NCI-H1694 treated with DMSO at 0.1 percent for 48 hours (cell line): ENCODE data around the gene PGRMC2.
"Not testable (repeated sequence)": the region's sequence is repeated elsewhere in the genome, so short reads cannot be mapped to it uniquely, and the experiment has no call there.

Source experiments
- DNase-seq: peaks from one replicate; lab custom pipeline; 2025; lab: John Stamatoyannopoulos, UW

PGRMC2 gene

DNA sequence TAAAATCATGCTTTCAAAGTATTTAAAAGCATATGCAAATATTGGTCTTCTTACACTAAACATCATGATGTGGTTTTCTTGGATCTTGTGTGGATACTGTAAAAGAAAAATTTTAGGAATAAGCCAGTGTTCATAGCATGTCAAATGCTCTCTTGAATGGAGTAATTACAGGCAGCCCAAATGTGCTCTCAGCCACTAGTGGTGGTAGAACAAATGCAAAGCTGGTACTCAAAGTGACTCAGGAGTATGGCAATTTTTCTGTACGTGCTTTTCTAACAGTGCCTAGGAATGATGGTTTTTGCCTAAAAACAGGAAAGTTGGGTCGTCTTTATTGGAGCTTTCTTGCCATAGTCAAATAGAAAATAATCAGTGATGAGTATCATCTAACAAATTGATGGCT lies 19.9 kb downstream of the PGRMC2 start:
- DNase-seq = no peak

DNA sequence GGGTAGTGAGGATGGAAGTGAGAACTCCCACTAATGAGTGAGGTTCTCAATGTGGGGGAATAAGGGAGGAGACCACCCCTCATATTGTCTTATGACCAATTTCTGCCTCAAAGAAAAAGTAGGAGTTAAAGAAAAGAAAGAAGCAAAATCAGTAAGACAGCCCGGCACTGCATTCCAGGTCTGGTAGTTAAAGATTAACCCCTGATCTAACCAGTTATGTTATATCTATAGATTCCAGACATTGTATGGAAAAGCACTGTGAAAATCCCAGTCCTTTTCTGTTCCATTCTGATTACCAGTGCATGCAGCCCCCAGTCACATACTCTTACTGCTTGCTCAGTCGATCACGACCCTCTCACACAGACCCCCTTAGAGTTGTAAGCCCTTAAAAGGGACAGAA lies 20.4 kb downstream of the PGRMC2 start:
- DNase-seq = not testable (repeated sequence)

DNA sequence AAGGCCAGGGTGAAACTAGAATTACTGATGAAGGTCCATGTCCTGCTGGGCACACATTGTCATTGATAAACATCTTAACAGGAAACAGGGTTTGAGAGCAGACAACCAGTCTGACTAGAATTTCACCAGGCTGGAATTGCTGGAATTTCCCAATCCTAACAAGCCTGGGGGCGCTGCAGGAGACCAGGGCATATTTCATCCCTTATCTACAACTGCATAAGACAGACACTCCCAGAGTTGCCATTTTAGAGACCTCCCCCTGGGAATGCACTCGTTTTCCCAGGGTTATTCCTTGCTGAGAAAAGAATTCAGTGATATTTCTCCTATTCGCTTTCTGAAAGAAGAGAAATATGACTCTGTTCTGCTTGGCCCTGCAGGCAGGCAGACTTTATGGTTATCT lies 22.1 kb downstream of the PGRMC2 start:
- not testable (repeated sequence) for DNase-seq

DNA sequence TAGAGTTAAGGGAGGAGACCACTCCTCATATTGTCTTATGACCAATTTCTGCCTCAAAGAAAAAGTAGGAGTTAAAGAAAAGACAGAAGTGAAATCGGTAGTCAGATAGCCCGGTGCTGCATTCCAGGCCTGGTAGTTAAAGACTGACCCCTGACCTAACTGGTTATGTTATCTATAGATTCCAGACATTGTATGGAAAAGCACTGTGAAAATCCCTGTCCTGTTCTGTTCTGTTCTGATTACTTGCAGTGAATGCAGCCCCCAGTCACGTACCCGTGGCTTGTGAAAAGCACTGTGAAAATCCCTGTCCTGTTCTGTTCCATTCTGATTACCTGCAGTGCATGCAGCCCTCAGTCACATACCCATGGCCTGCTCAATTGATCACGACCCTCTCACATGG lies 27.7 kb downstream of the PGRMC2 start:
- DNase-seq = not testable (repeated sequence)

DNA sequence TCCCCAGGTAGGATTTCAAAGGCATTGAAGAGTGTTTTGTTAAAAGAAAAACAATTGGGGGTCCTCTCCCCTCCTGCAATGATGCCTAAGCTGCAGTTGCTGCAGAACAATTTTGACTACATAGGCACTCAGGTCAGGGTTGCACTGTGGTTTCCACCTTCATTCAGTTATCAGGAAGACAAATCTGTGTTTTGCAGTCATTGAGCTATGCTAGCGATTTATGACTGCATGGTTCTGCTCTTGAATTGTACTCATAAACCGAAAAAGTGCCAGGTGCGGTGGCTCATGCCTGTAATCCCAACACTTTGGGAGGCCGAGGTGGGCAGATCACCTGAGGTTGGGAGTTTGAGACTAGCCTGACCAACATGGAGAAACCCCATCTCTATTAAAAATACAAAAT lies 29.4 kb downstream of the PGRMC2 start:
- DNase-seq = not testable (repeated sequence)

DNA sequence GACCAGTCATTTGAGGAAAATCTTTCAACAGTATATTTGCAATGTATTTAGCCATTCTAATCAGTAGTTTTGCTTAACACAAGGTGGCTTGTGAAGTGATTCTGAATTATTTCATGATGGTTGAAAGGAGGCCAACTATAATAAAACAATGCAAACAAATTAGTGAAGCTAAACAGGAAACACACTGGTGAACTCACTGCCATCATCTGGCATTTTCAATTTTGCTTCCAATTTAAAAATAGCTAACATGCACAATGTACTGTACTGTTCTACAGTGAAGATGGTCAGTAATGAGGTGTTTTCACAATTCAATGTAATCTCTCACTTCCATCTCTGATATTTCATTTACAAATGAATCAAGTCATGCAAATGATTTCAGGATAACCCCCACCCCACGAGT lies 31.1 kb downstream of the PGRMC2 start:
- no peak for DNase-seq

DNA sequence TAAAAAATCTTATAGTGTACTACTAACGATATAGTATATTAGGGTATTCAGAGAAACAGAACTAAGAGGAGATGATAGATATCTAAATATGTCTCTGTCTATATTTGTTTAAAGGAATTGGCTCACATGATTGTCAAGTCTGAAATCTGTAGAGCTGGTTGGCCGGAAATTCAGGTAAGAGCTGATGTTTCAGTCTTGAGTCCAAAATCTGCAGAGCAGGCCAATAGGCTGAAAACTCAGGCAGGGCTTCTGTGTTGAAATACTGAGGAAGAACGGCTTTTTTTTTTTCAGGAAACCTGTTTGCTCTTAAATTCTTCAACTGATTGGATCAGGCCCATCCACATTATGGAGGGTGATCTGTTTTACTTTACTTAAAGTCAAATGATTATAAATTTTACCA lies 31.7 kb downstream of the PGRMC2 start:
- no peak for DNase-seq

DNA sequence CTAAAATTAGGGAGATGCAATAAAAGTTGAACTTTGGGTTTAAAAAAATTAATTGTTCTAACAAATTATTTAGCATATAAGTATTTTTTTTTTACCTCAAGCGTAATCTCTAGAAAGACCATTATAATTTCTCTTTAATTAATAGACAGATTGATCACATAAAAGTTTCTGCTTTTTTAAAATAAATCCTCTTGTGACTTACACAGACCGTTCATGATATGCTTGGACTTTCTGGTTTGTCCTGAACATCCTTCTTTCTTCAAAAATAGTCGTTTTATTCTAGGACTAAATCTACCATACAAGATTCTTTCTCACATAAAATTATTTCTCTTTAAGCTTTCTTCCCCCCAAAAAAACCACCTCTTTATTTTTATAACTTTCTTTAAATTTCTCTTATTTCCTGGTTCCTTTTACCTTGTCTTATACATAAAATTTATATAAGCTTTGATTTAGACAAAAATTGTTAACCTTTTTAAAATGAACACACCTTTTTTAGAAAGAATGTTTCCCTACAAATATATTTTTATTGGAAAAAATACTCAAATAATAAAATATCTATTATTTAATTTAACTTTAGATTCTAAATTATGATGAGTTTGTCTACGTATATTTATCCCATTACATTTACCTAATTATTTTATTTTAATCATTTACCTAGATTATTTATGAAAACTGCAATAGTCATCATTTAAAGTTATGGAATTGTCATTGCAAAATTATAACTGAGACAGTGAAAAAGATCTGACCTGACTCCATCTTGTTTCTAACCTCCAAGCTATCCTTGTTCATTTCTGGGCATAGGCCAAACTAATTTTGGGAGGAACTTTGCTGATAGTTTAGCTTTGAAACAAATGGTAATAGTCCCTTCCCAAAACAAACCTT lies 37.6 kb downstream of the PGRMC2 start:
- no peak for DNase-seq

DNA sequence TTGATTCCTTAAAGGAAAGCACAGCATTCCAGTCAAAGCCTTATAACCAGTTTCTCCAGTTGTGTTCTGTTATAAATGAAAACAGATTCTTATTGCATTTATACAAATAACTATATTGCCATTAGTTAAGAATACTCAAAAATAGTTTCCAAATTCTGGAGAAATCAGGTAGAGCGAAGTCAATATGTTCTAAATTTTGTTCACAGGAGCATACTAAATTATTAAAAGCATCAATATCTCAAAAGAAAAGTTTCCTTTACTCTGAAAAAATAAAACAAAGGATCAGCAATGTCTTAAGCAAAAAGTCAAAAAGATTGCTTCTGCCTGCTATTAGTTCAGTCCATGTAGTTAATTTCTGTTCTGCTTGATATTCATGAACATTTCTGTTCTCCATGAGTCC lies 39.7 kb downstream of the PGRMC2 start:
- DNase-seq = no peak

DNA sequence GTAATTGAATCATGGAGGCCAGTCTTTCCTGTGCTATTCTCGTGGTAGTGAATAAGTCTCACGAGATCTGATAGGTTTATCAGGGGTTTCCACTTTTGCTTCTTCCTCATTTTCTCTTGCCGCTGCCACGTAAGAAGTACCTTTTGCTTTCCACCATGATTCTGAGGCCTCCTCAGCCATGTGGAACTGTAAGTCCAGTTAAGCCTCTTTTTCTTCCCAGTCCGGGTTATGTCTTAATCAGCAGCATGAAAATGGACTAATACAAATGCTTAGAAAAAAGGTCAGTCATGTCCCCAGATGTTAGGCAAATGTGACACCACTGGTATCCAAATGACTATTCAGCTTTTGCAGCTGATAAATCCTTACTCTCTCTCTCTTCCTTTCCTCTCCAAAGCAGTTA lies 42.2 kb downstream of the PGRMC2 start:
- DNase-seq = not testable (repeated sequence)

DNA sequence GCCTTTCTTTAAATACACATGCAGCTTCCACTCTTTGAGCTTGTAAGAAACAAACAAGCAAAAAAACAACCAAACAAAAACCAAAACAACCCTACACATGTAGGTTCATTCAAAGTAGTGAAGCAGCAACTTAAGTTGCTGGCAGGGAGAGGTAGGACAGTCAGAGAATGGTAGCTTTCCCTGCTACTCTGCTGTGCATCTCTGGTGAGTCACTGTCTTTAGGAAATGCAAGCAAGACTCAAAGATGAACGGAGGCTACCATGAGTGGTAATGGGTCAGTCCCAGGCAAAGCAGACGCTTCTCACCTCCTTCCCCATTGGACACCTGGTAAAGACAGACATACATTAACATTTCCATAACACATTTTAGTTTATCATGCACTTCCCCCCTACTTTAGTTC lies 43.2 kb downstream of the PGRMC2 start:
- no peak for DNase-seq

DNA sequence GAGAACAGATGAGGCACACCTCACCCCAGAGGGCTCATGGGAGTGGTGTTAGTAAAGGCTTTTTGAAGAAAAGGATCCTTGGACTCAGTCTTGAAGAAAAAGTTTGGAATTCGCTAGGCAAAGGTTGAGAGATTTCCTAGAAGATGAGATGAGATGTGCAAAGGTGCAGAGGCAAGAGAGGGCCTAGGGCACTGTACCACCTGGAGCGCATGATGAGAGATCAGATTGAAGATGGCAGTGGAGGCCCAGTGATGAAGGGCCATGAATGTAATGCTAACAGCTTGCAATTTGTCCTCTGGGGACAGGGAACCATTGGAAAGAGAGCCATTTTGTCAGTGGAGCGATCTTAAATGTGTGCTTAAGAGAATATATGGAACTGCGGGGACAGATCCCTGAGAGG lies 45.0 kb downstream of the PGRMC2 start:
- DNase-seq = no peak

DNA sequence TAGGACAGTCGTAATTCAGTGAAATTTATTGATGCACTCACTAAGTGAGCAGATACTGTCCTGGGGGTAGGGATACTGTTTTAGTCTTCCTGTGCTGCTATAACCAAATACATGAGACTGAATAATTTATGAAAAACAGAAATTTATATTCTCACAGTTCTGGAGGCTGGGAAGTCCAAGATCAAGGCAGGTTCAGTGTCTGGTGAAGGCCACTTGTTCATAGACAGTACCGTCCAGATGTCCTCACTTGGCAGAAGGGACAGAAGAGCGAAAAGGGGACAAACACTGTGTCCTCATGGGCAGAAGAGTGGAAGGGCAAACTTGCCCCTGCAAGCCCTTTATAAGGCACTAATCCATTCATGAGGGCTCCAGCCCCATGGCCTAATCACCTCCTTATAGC lies 45.6 kb downstream of the PGRMC2 start:
- DNase-seq = no peak

DNA sequence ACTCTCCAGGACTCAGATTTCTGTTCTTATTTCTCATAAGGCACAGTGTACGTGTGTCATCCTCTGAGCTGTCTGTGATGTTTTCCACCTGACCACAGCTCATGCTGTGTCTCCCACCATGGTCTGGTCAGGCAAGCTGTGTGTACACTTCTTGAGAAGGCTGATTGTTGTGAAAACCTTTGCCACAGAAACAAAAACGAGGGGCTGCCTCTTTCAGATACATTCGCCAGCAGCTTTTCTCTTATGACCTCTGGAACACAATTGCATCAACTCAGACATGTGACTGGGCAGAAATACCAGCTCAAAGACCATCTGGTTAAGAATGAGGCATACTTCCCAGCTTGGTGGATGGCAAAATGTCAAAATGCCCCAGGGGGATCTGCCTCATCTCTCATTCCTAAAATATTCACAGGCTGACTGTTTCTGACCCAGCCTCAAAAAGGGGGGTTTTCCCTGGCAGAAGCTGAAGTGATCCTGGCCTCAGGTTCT lies 46.1 kb downstream of the PGRMC2 start:
- peak; percentile 23 for DNase-seq

DNA sequence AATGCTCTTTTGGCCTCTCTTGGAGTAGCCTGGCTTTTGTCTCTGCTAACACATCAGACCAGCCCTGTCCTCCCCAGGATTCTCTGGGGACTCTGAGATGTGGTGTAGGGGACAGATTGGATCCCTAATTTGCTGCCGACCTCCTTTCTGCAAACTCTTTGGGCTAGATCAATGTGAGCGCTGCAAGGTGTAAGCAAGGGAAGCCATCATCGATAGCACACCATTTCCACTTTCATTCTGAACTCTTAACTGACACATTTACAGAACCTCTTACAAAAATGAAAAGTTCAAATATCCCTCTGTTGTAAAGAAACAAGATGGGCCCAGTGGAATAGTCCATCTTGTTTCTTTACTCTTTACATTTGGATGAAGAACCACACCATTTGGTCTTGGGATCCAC lies 46.6 kb downstream of the PGRMC2 start:
- DNase-seq = no peak

DNA sequence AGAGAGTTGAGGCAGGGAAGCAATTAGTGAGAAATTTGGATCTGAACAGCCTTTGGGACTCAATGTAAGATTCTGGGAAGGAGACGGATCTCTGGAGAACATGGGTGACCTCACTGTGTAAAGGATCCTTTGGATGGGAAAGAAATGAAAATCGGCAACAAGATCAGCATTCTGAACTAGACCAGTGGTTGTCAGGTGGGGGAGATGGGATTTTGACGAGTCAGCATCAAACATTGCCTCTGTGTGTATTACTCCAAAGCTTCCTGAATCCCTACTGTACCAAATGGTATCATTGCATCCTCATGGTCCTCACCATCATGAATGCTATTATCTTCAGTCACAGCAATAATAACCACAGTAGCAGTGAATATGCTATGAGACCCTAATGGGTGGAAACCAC lies 52.8 kb downstream of the PGRMC2 start:
- no peak for DNase-seq

DNA sequence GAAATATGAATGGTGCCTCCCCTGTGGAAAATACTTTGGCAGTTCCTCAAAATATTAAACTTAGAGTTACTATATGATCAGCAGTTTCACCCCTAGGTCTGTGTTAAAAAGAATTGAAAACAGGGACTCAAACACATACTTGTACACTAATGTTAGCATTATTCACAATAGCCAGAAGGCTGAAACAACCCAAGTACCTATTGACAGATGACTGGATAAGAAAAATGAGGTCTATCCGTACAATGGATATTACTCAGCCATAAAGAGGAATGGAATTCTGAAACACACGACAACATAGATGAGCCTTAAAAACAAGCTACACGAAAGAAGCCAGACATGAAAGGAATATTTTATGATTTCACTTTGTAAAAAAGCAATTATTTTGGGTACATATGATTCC lies 54.9 kb downstream of the PGRMC2 start:
- DNase-seq = no peak

DNA sequence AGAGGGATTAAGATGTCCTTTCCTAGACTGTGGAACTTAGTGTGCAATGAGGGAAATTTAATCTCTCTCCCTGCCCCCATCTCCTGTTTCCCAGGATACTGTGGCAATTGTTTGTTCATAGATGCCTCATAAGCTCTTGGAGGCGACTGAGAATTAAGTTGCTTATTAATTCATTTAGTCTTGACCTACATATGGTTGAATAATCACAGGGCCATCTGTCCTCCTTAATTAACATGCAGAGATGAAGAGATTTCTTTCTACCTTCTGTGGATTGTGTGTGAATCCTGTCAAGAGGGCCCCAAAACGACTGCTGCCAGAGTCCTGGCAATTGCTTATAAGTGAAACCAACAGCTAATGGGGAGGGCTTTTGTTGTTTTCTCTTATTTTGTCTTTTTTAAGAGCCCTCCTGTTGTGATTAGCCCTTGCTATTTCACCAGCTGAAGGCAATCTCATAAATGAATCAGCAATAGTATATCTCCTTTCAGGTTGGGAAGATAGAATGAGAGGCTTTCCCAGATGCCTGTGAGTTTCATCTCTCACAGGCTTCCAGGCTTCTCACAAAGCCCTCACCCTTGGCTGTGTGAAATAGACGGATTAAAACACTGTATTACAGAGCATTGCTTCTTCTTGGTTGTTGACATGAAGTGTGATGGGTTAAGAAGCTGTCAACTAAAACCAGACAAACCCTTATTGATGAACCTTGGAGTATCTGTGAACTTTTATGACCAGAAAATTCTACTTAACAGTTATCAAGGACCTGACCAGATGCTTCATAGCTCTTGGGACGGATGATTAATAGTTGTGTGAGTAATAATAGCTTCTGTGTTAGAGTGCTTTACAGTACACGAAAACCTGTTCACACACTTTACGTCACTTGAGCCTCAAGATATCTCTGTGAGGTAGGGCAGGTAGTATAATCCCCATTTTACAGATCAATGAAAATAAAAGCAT lies 58.5 kb downstream of the PGRMC2 start:
- peak; percentile 31 for DNase-seq

DNA sequence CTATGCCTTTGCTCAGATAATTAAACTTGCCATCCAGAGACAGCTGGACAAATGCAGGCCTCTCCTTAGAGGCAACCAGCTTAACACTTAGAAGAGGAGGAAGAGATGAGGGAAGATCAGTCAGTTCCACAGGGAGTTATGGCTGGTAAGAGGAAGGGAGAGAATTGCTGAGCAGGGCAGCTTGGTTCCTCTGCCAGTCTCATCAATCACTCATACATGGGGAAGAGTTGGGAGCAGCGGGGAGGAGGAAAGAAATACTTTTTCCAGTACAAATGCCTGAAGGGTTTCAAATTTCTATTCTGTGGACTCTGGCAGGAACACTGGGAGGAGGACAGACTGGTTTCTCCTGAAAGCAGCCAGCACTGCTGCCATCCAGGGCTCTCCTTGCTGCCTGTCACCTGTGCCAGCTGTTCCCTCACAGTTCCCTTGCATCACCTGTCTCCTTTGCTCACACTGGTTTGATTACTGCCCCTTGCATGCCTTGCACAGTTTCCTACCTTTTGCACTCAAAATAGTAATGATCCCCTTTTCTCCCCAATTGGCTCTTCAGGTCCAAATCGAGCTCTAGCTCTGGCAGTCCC lies 59.5 kb downstream of the PGRMC2 start:
- no peak for DNase-seq

DNA sequence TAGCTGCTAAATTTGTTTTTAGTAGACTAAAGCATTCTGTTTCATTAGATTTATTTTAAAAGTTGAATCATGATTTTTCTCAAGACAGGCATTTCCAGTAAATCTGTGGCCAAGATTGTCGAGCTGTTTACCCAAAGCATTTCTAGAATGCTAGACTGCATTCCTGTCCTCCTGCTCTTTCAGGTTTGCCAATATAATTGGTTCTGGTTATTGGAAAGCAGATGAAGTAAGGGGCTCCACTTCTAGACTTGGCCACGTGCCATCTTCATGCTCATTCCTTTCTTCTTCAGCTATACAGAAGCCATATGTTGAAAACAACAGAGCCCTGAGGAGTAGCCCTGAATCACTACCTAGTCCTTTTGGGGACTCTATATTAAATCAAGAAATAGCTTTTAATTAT lies 62.5 kb downstream of the PGRMC2 start:
- DNase-seq = peak; percentile 9

DNA sequence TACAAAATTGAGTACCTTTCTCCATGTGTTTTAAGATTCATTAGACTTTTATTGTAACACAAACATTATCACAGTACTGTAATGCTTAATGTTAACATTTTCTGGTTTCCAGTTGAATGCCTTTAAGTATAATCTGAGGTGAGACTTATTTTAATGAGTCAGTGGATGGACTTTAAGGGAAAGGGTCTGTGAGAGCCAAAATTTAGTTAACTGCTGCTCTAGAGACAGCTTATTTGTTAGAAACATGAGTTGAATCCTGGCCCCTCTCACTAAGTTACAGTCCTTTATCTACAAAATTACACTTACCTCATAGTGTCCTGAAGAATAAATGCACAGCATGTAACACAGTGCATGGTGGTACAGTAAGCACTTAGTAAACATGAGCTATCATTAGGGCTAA lies 66.0 kb downstream of the PGRMC2 start:
- no peak for DNase-seq
